IMR-90 (cell line): ENCODE data around the gene APPBP2. TPM values are rescaled to one million over a fixed set of nuclear protein-coding genes. Genes with fewer than 3 reads are reported as not detected.

ENCODE experiments used
- ATAC-seq: fragments of 200-7000 bp; cut with Tn5 transposase; 2 replicates; pipeline ENCODE4 v1.9.1; 2020; ENCODE audit warnings: low read depth, mild to moderate bottlenecking, moderate library complexity
- BruUV-seq: library from RNA; stranded (reverse); fragments of 400-500 nt; replicated peaks from 2 replicates; lab custom pipeline; 2021; lab: Mats Ljungman, UMichigan
- CTCF ChIA-PET: fragments of 300-600 bp; formaldehyde crosslinking; extraction: SDS; loops from one replicate; lab custom pipeline; 2021; ENCODE audit warnings: antibody characterized with exemption; lab: Yijun Ruan, JAX
- POLR2A ChIA-PET: fragments of 300-600 bp; sonication (Branson Sonifier 250); formaldehyde crosslinking; loops from one replicate; lab custom pipeline; 2022; ENCODE audit warnings: antibody characterized with exemption; ENCODE audit not compliant: unreplicated experiment; lab: Charles Lee
- DNase-seq: peaks from one replicate; pipeline ENCODE4 v3.0.0; 2013
- H2AFZ ChIP-seq: replicated peaks from 2 replicates; pipeline ENCODE3; 2013; ENCODE audit warnings: low read length, mild to moderate bottlenecking; ENCODE audit not compliant: poor library complexity
- H2AK5ac ChIP-seq: 2 replicates; pipeline ENCODE4 v1.6.1; 2013; ENCODE audit warnings: low read depth, low read length, inconsistent platforms
- H2AK9ac ChIP-seq: replicated peaks from 2 replicates; pipeline ENCODE3; 2013; ENCODE audit warnings: mild to moderate bottlenecking, low read depth, low read length, moderate library complexity; ENCODE audit not compliant: poor library complexity
- H2BK120ac ChIP-seq: 2 replicates; pipeline ENCODE4 v1.6.1; 2013; ENCODE audit warnings: low read depth, low read length, inconsistent platforms
- H2BK15ac ChIP-seq: 3 replicates; pipeline ENCODE4 v1.6.1; 2013; ENCODE audit warnings: low read depth, low read length, inconsistent platforms
- H2BK20ac ChIP-seq: 2 replicates; pipeline ENCODE4 v1.6.1; 2013; ENCODE audit warnings: low read depth, mild to moderate bottlenecking, inconsistent platforms, low read length, moderate library complexity
- H2BK5ac ChIP-seq: 2 replicates; pipeline ENCODE4 v1.6.1; 2013; ENCODE audit warnings: mild to moderate bottlenecking, low read depth, low read length, inconsistent platforms; ENCODE audit not compliant: poor library complexity, severe bottlenecking
- H3K14ac ChIP-seq: replicated peaks from 2 replicates; pipeline ENCODE4 v1.6.1; 2013; ENCODE audit warnings: low read depth, low read length, inconsistent platforms
- H3K18ac ChIP-seq: 2 replicates; pipeline ENCODE4 v1.6.1; 2013; ENCODE audit warnings: low read depth, low read length, control low read depth
- H3K23ac ChIP-seq: 2 replicates; pipeline ENCODE4 v1.6.1; 2013; ENCODE audit warnings: low read depth, low read length, inconsistent platforms
- H3K27ac ChIP-seq: 2 replicates; pipeline ENCODE4 v1.5.1; 2013; ENCODE audit warnings: mild to moderate bottlenecking, control low read depth, low read length; ENCODE audit not compliant: insufficient read depth
- H3K27me3 ChIP-seq: 2 replicates; pipeline ENCODE4 v1.6.1; 2013; ENCODE audit warnings: low read length; ENCODE audit not compliant: control insufficient read depth, insufficient read depth
- H3K36me3 ChIP-seq: 2 replicates; pipeline ENCODE4 v1.6.1; 2013; ENCODE audit warnings: low read length, mixed read lengths; ENCODE audit not compliant: control insufficient read depth, insufficient read depth
- H3K4ac ChIP-seq: 2 replicates; pipeline ENCODE4 v1.6.1; 2013; ENCODE audit warnings: low read depth, low read length, inconsistent platforms
- H3K4me1 ChIP-seq: 2 replicates; pipeline ENCODE4 v1.6.1; 2013; ENCODE audit warnings: low read length, mixed read lengths; ENCODE audit not compliant: control insufficient read depth, insufficient read depth
- H3K4me2 ChIP-seq: 2 replicates; pipeline ENCODE4 v1.6.1; 2013; ENCODE audit warnings: low read depth, mild to moderate bottlenecking, control low read depth, low read length, moderate library complexity
- H3K4me3 ChIP-seq: 2 replicates; pipeline ENCODE4 v1.5.1; 2013; ENCODE audit warnings: low read depth, mild to moderate bottlenecking, control low read depth, low read length, moderate library complexity; ENCODE audit not compliant: insufficient read depth
- H3K56ac ChIP-seq: 2 replicates; pipeline ENCODE4 v1.6.1; 2013; ENCODE audit warnings: low read length, inconsistent platforms; ENCODE audit not compliant: insufficient read depth; ENCODE audit errors: extremely low read depth
- H3K79me1 ChIP-seq, 2 experiments: 2 replicates each; pipeline ENCODE4 v1.6.1; 2013; ENCODE audit warnings: low read length in 2 of 2, inconsistent platforms in 1 of 2, low read depth in 1 of 2
- H3K9ac ChIP-seq: 2 replicates; pipeline ENCODE4 v1.6.1; 2013; ENCODE audit warnings: low read depth, low read length, control low read depth
- H3K9me1 ChIP-seq: 2 replicates; pipeline ENCODE4 v1.6.1; 2013; ENCODE audit warnings: low read length, inconsistent platforms; ENCODE audit not compliant: insufficient read depth
- H3K9me3 ChIP-seq: 2 replicates; pipeline ENCODE4 v1.6.1; 2013; ENCODE audit warnings: low read length; ENCODE audit not compliant: control insufficient read depth, insufficient read depth
- H4K20me1 ChIP-seq: 2 replicates; pipeline ENCODE4 v1.6.1; 2013; ENCODE audit warnings: low read length, inconsistent platforms; ENCODE audit not compliant: insufficient read depth
- H4K5ac ChIP-seq: 2 replicates; pipeline ENCODE4 v1.6.1; 2013; ENCODE audit warnings: mild to moderate bottlenecking, low read depth, low read length, control low read depth
- H4K8ac ChIP-seq, 2 experiments: 2 replicates each; pipeline ENCODE4 v1.6.1; 2013; ENCODE audit warnings: low read depth in 2 of 2, low read length in 2 of 2, control low read depth in 1 of 2, inconsistent platforms in 1 of 2
- H4K91ac ChIP-seq: 2 replicates; pipeline ENCODE4 v1.6.1; 2013; ENCODE audit warnings: low read depth, low read length, inconsistent platforms; ENCODE audit not compliant: insufficient read depth
- BHLHE40 ChIP-seq: fragments of 150-350 bp; IDR thresholded peaks from 2 replicates; pipeline ENCODE4 v1.6.1; 2016; ENCODE audit warnings: mild to moderate bottlenecking, low read depth, low read length
- CEBPB ChIP-seq: IDR thresholded peaks from 2 replicates; pipeline ENCODE4 v1.6.1; 2012; ENCODE audit warnings: low read depth, low read length, improper control_type of control experiment
- CHD1 ChIP-seq: IDR thresholded peaks from 2 replicates; pipeline ENCODE4 v1.6.1; 2012; ENCODE audit warnings: low read depth, low read length, improper control_type of control experiment
- CTCF ChIP-seq: conservative IDR thresholded peaks from 2 replicates; pipeline ENCODE4 v1.5.1; 2012; ENCODE audit warnings: mild to moderate bottlenecking, low read depth, low read length, improper control_type of control experiment
- ELK1 ChIP-seq: fragments of 150-350 bp; IDR thresholded peaks from 2 replicates; pipeline ENCODE4 v1.6.1; 2016; ENCODE audit warnings: low read depth, mild to moderate bottlenecking, low read length, moderate library complexity, borderline replicate concordance
- MAFK ChIP-seq: IDR thresholded peaks from 2 replicates; pipeline ENCODE4 v1.6.1; 2012; ENCODE audit warnings: low read depth, low read length, improper control_type of control experiment
- MAZ ChIP-seq: IDR thresholded peaks from 2 replicates; pipeline ENCODE4 v1.6.1; 2012; ENCODE audit warnings: low read depth, mild to moderate bottlenecking, low read length, improper control_type of control experiment, moderate library complexity, borderline replicate concordance
- MXI1 ChIP-seq: IDR thresholded peaks from 2 replicates; pipeline ENCODE4 v1.6.1; 2012; ENCODE audit warnings: low read depth, mild to moderate bottlenecking, low read length, moderate library complexity, borderline replicate concordance
- POLR2A ChIP-seq: IDR thresholded peaks from 2 replicates; pipeline ENCODE4 v1.6.1; 2012; ENCODE audit warnings: mild to moderate bottlenecking, low read depth, low read length
- RCOR1 ChIP-seq: IDR thresholded peaks from 2 replicates; pipeline ENCODE4 v1.6.1; 2012; ENCODE audit warnings: mild to moderate bottlenecking, low read length, improper control_type of control experiment; ENCODE audit not compliant: insufficient replicate concordance
- RFX5 ChIP-seq: IDR thresholded peaks from 2 replicates; pipeline ENCODE4 v1.8.0; 2012; ENCODE audit warnings: low read depth, mild to moderate bottlenecking, low read length, moderate library complexity
- SMC3 ChIP-seq: fragments of 150-350 bp; IDR thresholded peaks from 2 replicates; pipeline ENCODE4 v1.6.1; 2016; ENCODE audit warnings: low read depth, mild to moderate bottlenecking, antibody characterized with exemption, low read length, moderate library complexity
- whole genome bisulfite sequencing, 2 experiments: methylation state at CpG; one replicate each; pipeline versions ENCODE4 v1.1.5 to v1.1.7; 2013; ENCODE audit warnings: missing lambda C conversion rate in 2 of 2; ENCODE audit not compliant: insufficient read length in 1 of 2; ENCODE audit errors: extremely low coverage in 2 of 2; 5-methylcytosine and 5-hydroxymethylcytosine counted together
- dilution Hi-C: fragments of 300-500 bp; cut with HindIII; formaldehyde crosslinking; loops from one replicate; pipeline ENCODE4 v1.14.3; 2018; ENCODE audit warnings: low sequenced_read_pairs; ENCODE audit not compliant: unreplicated experiment
- in situ Hi-C: fragments of 300-500 bp; cut with MboI; formaldehyde crosslinking; loops from 3 replicates; pipeline ENCODE4 v1.14.3; 2019; ENCODE audit warnings: low sequenced_read_pairs, inconsistent platforms, mixed read lengths
- intact Hi-C: fragments of 100-400 bp; cut with micrococcal nuclease; formaldehyde crosslinking; loops from 2 replicates; pipeline ENCODE4 v1.10.0; 2022
- polyA plus RNA-seq, 3 experiments: library from polyadenylated mRNA; depleted of rRNA; stranded (reverse); fragments of >200 nt; gene quantifications; 2 replicates each; pipeline ENCODE4 v1.2.3, GENCODE V29; 2012; ENCODE audit warnings: low replicate concordance in 1 of 3
- total RNA-seq: library from RNA; depleted of rRNA; stranded (reverse); fragments of >200 nt; gene quantifications from 2 replicates; pipeline ENCODE4 v1.2.3, GENCODE V29; 2012

APPBP2 gene
- total and polyA plus RNA-seq, 2 of the 4 experiments (the other 2 are of a cell fraction), result 12.3 to 93.9 TPM

- no peak overlapping the region for H3K27ac ChIP-seq
- H3K18ac ChIP-seq, result no peak overlapping the region
- H4K5ac ChIP-seq, result no peak overlapping the region
- no peak overlapping the region for H2AK9ac ChIP-seq
- no peak overlapping the region for H2AFZ ChIP-seq
- no peak overlapping the region for H2AK5ac ChIP-seq
- ATAC-seq (no peak), DNase-seq (no peak)
- H3K4me2 ChIP-seq, result no peak overlapping the region
- no peak overlapping the region for H3K4ac ChIP-seq
- no peak overlapping the region for H4K91ac ChIP-seq
- POLR2A ChIA-PET, result no interaction called here
- H3K27me3 ChIP-seq, result no peaks in the 10 kb centered on the region
- no peak overlapping the region for H3K56ac ChIP-seq
- no peak overlapping the region for H3K14ac ChIP-seq
- no peak overlapping the region for H2BK120ac ChIP-seq
- H2BK15ac ChIP-seq, result no peak overlapping the region; the same call in 2 of the 3 replicates
- WGBS, 2 experiments, result 95% methylated on average over 3 of the region's 5 CpGs; no CpG with 5 or more reads in 1 of the 2 experiments
- dilution Hi-C loops (no loop called here), in situ Hi-C loops (no loop called here), intact Hi-C loops (loop anchor here (1.0 to 2.0 kb wide), 2 partner anchors 206 to 293 kb away; no protein-coding TSS in a partner anchor)
- H3K23ac ChIP-seq, result no peak overlapping the region
- H2BK5ac ChIP-seq, result no peak overlapping the region
- no peak overlapping the region for H2BK20ac ChIP-seq
- CTCF ChIA-PET, result no interaction called here
- H4K8ac ChIP-seq, result no peak overlapping the region
- no peak overlapping the region for H3K9ac ChIP-seq
- no peak overlapping the region for H3K4me3 ChIP-seq
- peaks cover 3% of the 10 kb centered on the region for H3K4me1 ChIP-seq
- peaks cover 3% of the 10 kb centered on the region; the same call in 1 of the 2 replicates for H3K9me1 ChIP-seq
- peaks cover 5% of the 10 kb centered on the region for H3K9me3 ChIP-seq
- TF ChIP-seq SMC3 (no peak), ELK1 (no peak), CEBPB (no peak), BHLHE40 (no peak), MXI1 (no peak), CHD1 (no peak), RCOR1 (no peak), CTCF (no peak), POLR2A (no peak), RFX5 (no peak), MAFK (no peak), MAZ (no peak)
- H3K79me1 ChIP-seq, result no peaks in the 10 kb centered on the region
- no peaks in the 10 kb centered on the region for H4K20me1 ChIP-seq
- H3K36me3 ChIP-seq, result no peaks in the 10 kb centered on the region
- no TSS peak for BruUV-seq
These were observed 89.4 kb downstream of the APPBP2 start for GRCh38 chr17:60436676-60437075.
